Stimulated activated effector memory CD8-positive, alpha-beta T cell treated with anti-CD3 and anti-CD28 coated beads, Interleukin-12 subunit alpha, Interleukin-12 subunit beta, amount 100 ng/mL, for 72 hours (primary cell): Measurements from ENCODE around the gene TMEM145.

Experiments used
- ATAC-seq: fragments of 150-1000 bp; cut with Tn5 transposase; 2 replicates; pipeline ENCODE4 v1.10.0; 2021
- DNase-seq, 2 donors: peaks; one replicate each; pipeline ENCODE4 v3.0.0; 2021 to 2022; ENCODE audit warnings: low spot score in 2 of 2
- H3K27ac Mint-ChIP-seq: one replicate; pipeline ENCODE4 v1.8.0; 2022; ENCODE audit warnings: mild to moderate bottlenecking, mixed read lengths
- H3K36me3 Mint-ChIP-seq: one replicate; pipeline ENCODE4 v1.8.0; 2022; ENCODE audit warnings: mild to moderate bottlenecking, mixed read lengths
- H3K4me1 Mint-ChIP-seq: one replicate; pipeline ENCODE4 v1.8.0; 2022; ENCODE audit warnings: mixed read lengths
- H3K4me3 Mint-ChIP-seq: one replicate; pipeline ENCODE4 v1.8.0; 2022; ENCODE audit warnings: mild to moderate bottlenecking, mixed read lengths
- H3K9me3 Mint-ChIP-seq: one replicate; pipeline ENCODE4 v1.8.0; 2022; ENCODE audit warnings: mixed read lengths

Gene TMEM145

GRCh38 chr19:42274065-42274682 lies 38.9 kb upstream of the TMEM145 start:
- DNase-seq, result no peak
- H3K4me3 Mint-ChIP-seq, result no peak overlapping the region
- H3K4me1 Mint-ChIP-seq, result peaks cover 57% of the 10 kb centered on the region
- no peak overlapping the region for H3K27ac Mint-ChIP-seq
- H3K9me3 Mint-ChIP-seq, result no peaks in the 10 kb centered on the region
- H3K36me3 Mint-ChIP-seq, result peaks cover 63% of the 10 kb centered on the region
- ATAC-seq, result no peak

DNA sequence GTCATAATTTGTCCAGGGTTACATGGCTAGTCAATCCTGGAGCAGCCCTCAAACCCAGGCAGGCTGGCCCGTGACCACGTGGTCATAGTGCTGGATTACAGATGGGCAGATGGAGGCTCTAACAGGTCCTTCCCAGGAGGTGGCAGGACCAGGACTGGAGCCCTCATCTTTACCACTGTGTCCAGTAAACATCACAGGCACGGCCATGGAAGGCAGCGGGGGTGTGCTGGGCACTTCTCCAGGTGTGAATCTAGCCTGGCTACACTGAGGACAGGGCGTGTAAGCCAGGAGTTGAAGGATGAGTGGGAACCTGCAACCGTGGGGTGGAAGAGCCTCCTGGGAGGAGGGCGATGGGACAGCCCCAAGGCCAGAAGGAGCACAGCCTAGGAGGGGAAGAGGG lies 38.0 kb upstream of the TMEM145 start:
- Mint-ChIP-seq H3K27ac (peak overlapping the region; percentile 77), H3K4me1 (peaks cover 64% of the 10 kb centered on the region), H3K36me3 (peaks cover 70% of the 10 kb centered on the region), H3K9me3 (no peaks in the 10 kb centered on the region), H3K4me3 (peak overlapping the region; percentile 51)
- no peak for ATAC-seq
- DNase-seq, result no peak

GRCh38 chr19:42275517-42275916 lies 37.6 kb upstream of the TMEM145 start:
- DNase-seq, result no peak
- no peak for ATAC-seq
- peaks cover 70% of the 10 kb centered on the region for H3K36me3 Mint-ChIP-seq
- H3K4me3 Mint-ChIP-seq, result peak overlapping the region; percentile 51
- H3K4me1 Mint-ChIP-seq, result peaks cover 64% of the 10 kb centered on the region
- H3K9me3 Mint-ChIP-seq, result no peaks in the 10 kb centered on the region
- peak overlapping the region; percentile 77 for H3K27ac Mint-ChIP-seq

DNA sequence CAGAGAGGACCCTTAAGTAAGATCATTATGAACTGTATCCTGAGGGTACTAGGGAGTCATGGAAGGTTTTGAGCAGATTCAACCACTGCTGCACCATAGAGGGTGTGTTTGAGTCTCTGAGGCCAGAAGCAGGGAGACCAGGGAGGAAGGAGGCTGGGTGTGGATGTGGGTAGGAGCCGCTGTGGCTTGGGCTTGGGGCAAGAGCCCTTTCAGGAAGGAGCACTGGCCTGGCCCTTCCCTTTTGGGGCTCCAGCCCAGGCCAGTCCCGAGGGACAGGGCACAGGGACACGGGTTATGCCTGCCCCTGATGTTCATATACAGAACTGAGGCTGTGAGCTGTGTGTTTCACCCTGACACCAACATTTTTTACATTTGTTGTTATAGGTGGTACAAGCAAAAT lies 36.8 kb upstream of the TMEM145 start:
- Mint-ChIP-seq H3K36me3 (peaks cover 70% of the 10 kb centered on the region), H3K4me3 (peak overlapping the region; percentile 51), H3K4me1 (peaks cover 64% of the 10 kb centered on the region), H3K27ac (peak overlapping the region; percentile 77), H3K9me3 (no peaks in the 10 kb centered on the region)
- DNase-seq, result no peak
- ATAC-seq, result no peak

- Mint-ChIP-seq H3K4me3 (peak overlapping the region; percentile 51), H3K4me1 (peaks cover 64% of the 10 kb centered on the region), H3K9me3 (no peaks in the 10 kb centered on the region), H3K36me3 (peaks cover 75% of the 10 kb centered on the region), H3K27ac (peak overlapping the region; percentile 29)
- ATAC-seq (peak; percentile 65), DNase-seq (no peak)
Observed at GRCh38 chr19:42276821-42277220, 36.3 kb upstream of the TMEM145 start.

GRCh38 chr19:42277821-42278451 lies 35.2 kb upstream of the TMEM145 start:
- DNase-seq (no peak), ATAC-seq (no peak)
- H3K9me3 Mint-ChIP-seq, result no peaks in the 10 kb centered on the region
- peak overlapping the region; percentile 94 for H3K27ac Mint-ChIP-seq
- H3K4me1 Mint-ChIP-seq, result peaks cover 64% of the 10 kb centered on the region
- H3K36me3 Mint-ChIP-seq, result peaks cover 70% of the 10 kb centered on the region
- no peak overlapping the region for H3K4me3 Mint-ChIP-seq

GRCh38 chr19:42278452-42279154 lies 34.5 kb upstream of the TMEM145 start:
- Mint-ChIP-seq H3K9me3 (no peaks in the 10 kb centered on the region), H3K27ac (peak overlapping the region; percentile 94), H3K4me1 (peaks cover 60% of the 10 kb centered on the region), H3K4me3 (no peak overlapping the region), H3K36me3 (peaks cover 64% of the 10 kb centered on the region)
- ATAC-seq, result no peak
- DNase-seq, result no peak

GRCh38 chr19:42279155-42279901 lies 33.8 kb upstream of the TMEM145 start:
- peaks cover 56% of the 10 kb centered on the region for H3K36me3 Mint-ChIP-seq
- H3K4me1 Mint-ChIP-seq, result peaks cover 53% of the 10 kb centered on the region
- ATAC-seq, result no peak
- H3K9me3 Mint-ChIP-seq, result no peaks in the 10 kb centered on the region
- no peak for DNase-seq
- no peak overlapping the region for H3K4me3 Mint-ChIP-seq
- H3K27ac Mint-ChIP-seq, result peak overlapping the region; percentile 94

- Mint-ChIP-seq H3K27ac (peak overlapping the region; percentile 94), H3K36me3 (peaks cover 55% of the 10 kb centered on the region), H3K9me3 (no peaks in the 10 kb centered on the region), H3K4me3 (no peak overlapping the region), H3K4me1 (peaks cover 52% of the 10 kb centered on the region)
- ATAC-seq, result peak; percentile 61
- peak; percentile 82 to 94 for DNase-seq
Observed at GRCh38 chr19:42279902-42280814, 33.0 kb upstream of the TMEM145 start.

DNA sequence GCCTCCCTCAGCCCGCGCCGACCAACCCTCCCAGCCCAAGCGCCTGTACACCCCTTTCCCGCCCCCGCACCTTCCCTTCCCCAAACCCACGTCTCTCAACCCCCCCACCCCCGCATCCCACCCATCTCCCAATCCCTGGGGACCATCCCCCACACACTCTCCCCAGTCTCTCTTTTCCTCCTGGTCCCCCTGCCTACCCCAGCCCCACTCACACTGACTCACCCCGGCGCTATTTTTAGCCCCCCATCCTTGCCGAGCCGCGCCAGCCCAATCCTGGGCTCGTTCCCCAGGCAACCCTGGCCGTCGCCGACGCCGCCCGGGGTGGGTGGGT lies 32.3 kb upstream of the TMEM145 start:
- Mint-ChIP-seq H3K4me3 (no peak overlapping the region), H3K27ac (peak overlapping the region; percentile 94), H3K4me1 (peaks cover 52% of the 10 kb centered on the region), H3K36me3 (peaks cover 49% of the 10 kb centered on the region), H3K9me3 (no peaks in the 10 kb centered on the region)
- DNase-seq (no peak), ATAC-seq (no peak)

- Mint-ChIP-seq H3K4me1 (peaks cover 52% of the 10 kb centered on the region), H3K9me3 (no peaks in the 10 kb centered on the region), H3K36me3 (peaks cover 46% of the 10 kb centered on the region), H3K27ac (no peak overlapping the region), H3K4me3 (no peak overlapping the region)
- no peak for ATAC-seq
- DNase-seq, result no peak
Observed at GRCh38 chr19:42281146-42281826, 31.8 kb upstream of the TMEM145 start.

- Mint-ChIP-seq H3K4me3 (no peak overlapping the region), H3K27ac (no peak overlapping the region), H3K9me3 (no peaks in the 10 kb centered on the region), H3K4me1 (peaks cover 45% of the 10 kb centered on the region), H3K36me3 (peaks cover 53% of the 10 kb centered on the region)
- ATAC-seq, result no peak
- DNase-seq, result no peak
Observed at GRCh38 chr19:42281827-42282762, 31.0 kb upstream of the TMEM145 start.

- no peak overlapping the region for H3K4me3 Mint-ChIP-seq
- no peak overlapping the region for H3K27ac Mint-ChIP-seq
- no peaks in the 10 kb centered on the region for H3K9me3 Mint-ChIP-seq
- H3K36me3 Mint-ChIP-seq, result peaks cover 53% of the 10 kb centered on the region
- H3K4me1 Mint-ChIP-seq, result peaks cover 40% of the 10 kb centered on the region
- DNase-seq (no peak), ATAC-seq (no peak)
Observed at GRCh38 chr19:42282819-42283187, 30.3 kb upstream of the TMEM145 start.
